B cell (primary cell): ENCODE measurements around the gene IQGAP1. TPM values are rescaled to one million over a fixed set of nuclear protein-coding genes. Genes with fewer than 3 reads are reported as not detected.

Experiments used
- ATAC-seq: fragments of 200-7000 bp; cut with Tn5 transposase; one replicate; pipeline ENCODE4 v1.10.0; 2021; ENCODE audit warnings: low read depth, mild to moderate bottlenecking, moderate number of reproducible peaks, moderate library complexity
- CTCF ChIA-PET: fragments of 350-600 bp; sonication (Branson Sonifier 250); formaldehyde crosslinking; loops from one replicate; lab custom pipeline; 2021; ENCODE audit warnings: antibody characterized with exemption, inconsistent platforms; lab: Charles Lee
- POLR2A ChIA-PET: fragments of 350-600 bp; sonication (Branson Sonifier 250); formaldehyde crosslinking; loops from one replicate; lab custom pipeline; 2021; ENCODE audit warnings: antibody characterized with exemption; lab: Charles Lee
- DNase-seq: peaks from one replicate; pipeline ENCODE4 v3.0.0; 2013
- H2AFZ ChIP-seq: 2 replicates; pipeline ENCODE4 v1.6.1; 2012; ENCODE audit warnings: mild to moderate bottlenecking, low read depth, low read length; ENCODE audit not compliant: insufficient read depth, poor library complexity, severe bottlenecking
- H3K27ac ChIP-seq, 2 donors: 1 replicate in 1 of 2; 2 replicates in 1 of 2; pipeline ENCODE4 v1.5.1; 2012 to 2013; ENCODE audit warnings: low read length in 2 of 2, mild to moderate bottlenecking in 2 of 2, moderate library complexity in 1 of 2
- H3K27me3 ChIP-seq, 4 experiments: fragments of 200-600 bp in 1 of 4; sonication (generic) in 1 of 4; replicated peaks in 1 of 4; 1 replicate in 2 of 4; 2 replicates in 2 of 4; pipeline versions ENCODE4 v1.6.1 to v1.7.0; 2013 to 2016; ENCODE audit warnings: low read length in 3 of 4, mild to moderate bottlenecking in 2 of 4, mixed read lengths in 1 of 4, moderate library complexity in 1 of 4; ENCODE audit not compliant: insufficient read depth in 4 of 4, control insufficient read depth in 3 of 4; ENCODE audit errors: control extremely low read depth in 1 of 4
- H3K36me3 ChIP-seq, 2 experiments: replicated peaks in 1 of 2; 1 replicate in 1 of 2; 2 replicates in 1 of 2; pipeline versions ENCODE4 v1.6.1 to v1.7.1; 2013; ENCODE audit warnings: low read length in 1 of 2; ENCODE audit not compliant: insufficient read depth in 2 of 2, control insufficient read depth in 1 of 2; ENCODE audit errors: control extremely low read depth in 1 of 2, extremely low read depth in 1 of 2
- H3K4me1 ChIP-seq, 2 donors: fragments of 200-600 bp in 1 of 2; sonication (generic) in 1 of 2; 1 replicate in 1 of 2; 2 replicates in 1 of 2; pipeline versions ENCODE4 v1.5.1 to v1.6.1; 2013 to 2017; ENCODE audit warnings: low read length in 2 of 2; ENCODE audit not compliant: control insufficient read depth in 2 of 2, insufficient read depth in 2 of 2
- H3K4me2 ChIP-seq: replicated peaks from 2 replicates; pipeline ENCODE3; 2012; ENCODE audit warnings: mild to moderate bottlenecking, low read depth, low read length; ENCODE audit not compliant: poor library complexity, severe bottlenecking
- H3K4me3 ChIP-seq, 5 experiments: fragments of 200-600 bp in 1 of 5; sonication (generic) in 1 of 5; 1 replicate in 3 of 5; 2 replicates in 2 of 5; pipeline versions ENCODE4 v1.5.1 to v1.7.0; 2011 to 2016; ENCODE audit warnings: low read length in 4 of 5, mild to moderate bottlenecking in 4 of 5, low read depth in 2 of 5, control low read depth in 1 of 5, moderate library complexity in 1 of 5; ENCODE audit not compliant: insufficient read depth in 1 of 5; ENCODE audit errors: control extremely low read depth in 1 of 5, extremely low read depth in 1 of 5
- H3K79me2 ChIP-seq: fragments of 200-600 bp; sonication (generic); one replicate; pipeline ENCODE4 v1.6.0; 2016; ENCODE audit warnings: low read length; ENCODE audit not compliant: control insufficient read depth, insufficient read depth
- H3K9ac ChIP-seq: fragments of 200-600 bp; sonication (generic); 2 replicates; pipeline ENCODE4 v1.6.1; 2017; ENCODE audit warnings: mild to moderate bottlenecking, low read length, moderate library complexity
- H3K9me3 ChIP-seq, 3 donors: one replicate each; pipeline versions ENCODE4 v1.6.1 to v1.7.1; 2013; ENCODE audit warnings: low read length in 2 of 3; ENCODE audit not compliant: control insufficient read depth in 2 of 3, insufficient read depth in 1 of 3; ENCODE audit errors: control extremely low read depth in 1 of 3
- H4K20me1 ChIP-seq: 2 replicates; pipeline ENCODE4 v1.6.0; 2012; ENCODE audit warnings: mild to moderate bottlenecking, low read length; ENCODE audit not compliant: insufficient read depth, control insufficient read depth, poor library complexity, severe bottlenecking
- H3K27ac Mint-ChIP-seq: one replicate; pipeline ENCODE4 v1.8.0; 2021; ENCODE audit warnings: mixed read lengths
- H3K27me3 Mint-ChIP-seq: one replicate; pipeline ENCODE4 v1.8.0; 2021; ENCODE audit warnings: mixed read lengths
- H3K4me1 Mint-ChIP-seq: one replicate; pipeline ENCODE4 v1.8.0; 2021; ENCODE audit warnings: mixed read lengths
- H3K4me3 Mint-ChIP-seq: one replicate; pipeline ENCODE4 v1.8.0; 2021; ENCODE audit warnings: mixed read lengths
- H3K9me3 Mint-ChIP-seq: one replicate; pipeline ENCODE4 v1.8.0; 2022; ENCODE audit warnings: mixed read lengths; ENCODE audit not compliant: insufficient read depth
- CTCF ChIP-seq: fragments of 200-600 bp; IDR thresholded peaks from one replicate; pipeline ENCODE4 v1.8.0; 2022; ENCODE audit warnings: antibody characterized with exemption, mild to moderate bottlenecking
- EZH2 ChIP-seq: IDR thresholded peaks from 2 replicates; pipeline ENCODE4 v1.6.1; 2012; ENCODE audit warnings: borderline replicate concordance, low read depth, mild to moderate bottlenecking, moderate library complexity, low read length; ENCODE audit not compliant: insufficient read depth, poor library complexity, severe bottlenecking
- WGBS: methylation state at CpG from one replicate; pipeline ENCODE4 v1.1.5; 2013; ENCODE audit warnings: missing lambda C conversion rate; ENCODE audit not compliant: insufficient coverage; 5-methylcytosine and 5-hydroxymethylcytosine counted together
- intact Hi-C: fragments of 100-400 bp; cut with micrococcal nuclease; formaldehyde crosslinking; loops from one replicate; pipeline ENCODE4 v1.10.0; 2022
- polyA plus RNA-seq: library from polyadenylated mRNA; depleted of rRNA; stranded (reverse); fragments of >200 nt; gene quantifications from 2 replicates; pipeline ENCODE4 v1.2.3, GENCODE V29; 2012
- total RNA-seq, 2 donors: library from RNA; stranded (reverse); fragments of 120-200 nt in 1 of 2; gene quantifications; 1 replicate in 1 of 2; 2 replicates in 1 of 2; pipeline versions ENCODE4 v1.2.3 to v1.2.4, GENCODE V29; 2013 to 2022

The IQGAP1 gene
- total and polyA plus RNA-seq, 2 donors (not counting 1 experiment from before 2014, with no cell fraction given), result 49.7 to 216 TPM

DNA sequence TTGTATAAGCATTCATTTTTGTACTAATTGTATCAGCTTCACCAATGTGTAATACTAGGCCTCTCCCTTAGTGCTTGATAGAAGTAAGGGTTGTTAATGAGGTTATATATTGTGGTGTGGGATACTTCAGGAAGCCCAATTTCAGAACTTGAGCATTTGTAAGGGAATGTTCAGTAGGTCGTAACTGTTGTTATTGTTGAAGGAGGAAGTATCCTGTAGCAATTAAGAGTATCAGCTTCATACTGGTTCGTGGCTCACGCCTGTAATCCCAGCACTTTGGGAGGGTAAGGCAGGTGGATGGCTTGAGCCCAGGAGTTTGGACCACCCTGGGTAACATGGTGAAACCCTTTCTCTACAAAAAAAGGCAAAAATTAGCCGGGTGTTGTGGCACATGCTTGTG lies 30.6 kb downstream of the IQGAP1 start:
- POLR2A ChIA-PET, result interaction anchor here (0.6 kb wide), 1 partner anchor 162 kb away, joined by 12 read pairs; no protein-coding TSS in a partner anchor
- no peaks in the 10 kb centered on the region for H3K9me3 ChIP-seq
- peaks cover 95% of the 10 kb centered on the region for H3K79me2 ChIP-seq
- intact Hi-C loops, result no loop called here
- Mint-ChIP-seq H3K9me3 (no peaks in the 10 kb centered on the region), H3K27me3 (no peaks in the 10 kb centered on the region), H3K4me1 (peaks cover 61% of the 10 kb centered on the region), H3K27ac (peak overlapping the region; percentile 20), H3K4me3 (no peak overlapping the region)
- H3K9ac ChIP-seq, result no peak overlapping the region
- CTCF ChIA-PET, result no interaction called here
- peak overlapping the region; percentile 7 for H3K4me2 ChIP-seq
- ATAC-seq (no peak), DNase-seq (no peak)
- H4K20me1 ChIP-seq, result peaks cover 74% of the 10 kb centered on the region
- H3K27me3 ChIP-seq, result no peaks in the 10 kb centered on the region
- peaks cover 48 to 51% of the 10 kb centered on the region in 2 donors for H3K4me1 ChIP-seq
- H3K36me3 ChIP-seq, result peaks cover 0 to 3% of the 10 kb centered on the region in 2 experiments
- no peak overlapping the region for H2AFZ ChIP-seq
- no peak for TF ChIP-seq CTCF
- TF ChIP-seq EZH2, result no peak
- WGBS, result 50% methylated on average over 1 of the region's 4 CpGs
- no peak overlapping the region for H3K27ac ChIP-seq
- no peak overlapping the region for H3K4me3 ChIP-seq

- peaks cover 74% of the 10 kb centered on the region for H4K20me1 ChIP-seq
- intact Hi-C loops, result no loop called here
- no peak overlapping the region for H2AFZ ChIP-seq
- Mint-ChIP-seq H3K4me3 (no peak overlapping the region), H3K27ac (no peak overlapping the region), H3K9me3 (no peaks in the 10 kb centered on the region), H3K4me1 (peaks cover 60% of the 10 kb centered on the region), H3K27me3 (no peaks in the 10 kb centered on the region)
- no peak overlapping the region for H3K9ac ChIP-seq
- TF ChIP-seq EZH2, result no peak
- TF ChIP-seq CTCF, result no peak
- H3K4me3 ChIP-seq, result no peak overlapping the region
- ChIA-PET POLR2A (no interaction called here), CTCF (no interaction called here)
- no peak overlapping the region for H3K4me2 ChIP-seq
- no peak for DNase-seq
- H3K79me2 ChIP-seq, result peaks cover 96% of the 10 kb centered on the region
- no peak for ATAC-seq
- H3K27ac ChIP-seq, result no peak overlapping the region
- peaks cover 0 to 3% of the 10 kb centered on the region in 2 experiments for H3K36me3 ChIP-seq
- no peaks in the 10 kb centered on the region for H3K9me3 ChIP-seq
- H3K4me1 ChIP-seq, result peaks cover 44 to 45% of the 10 kb centered on the region in 2 donors
- no peaks in the 10 kb centered on the region for H3K27me3 ChIP-seq
Observed at GRCh38 chr15:90419206-90419605, 31.2 kb downstream of the IQGAP1 start.
